Heart left ventricle (tissue), 16 donors: ENCODE measurements around the gene MIA. TPM values are rescaled to one million over a fixed set of nuclear protein-coding genes. Genes with fewer than 3 reads are reported as not detected.

Experiments used
- ATAC-seq, 4 donors: fragments of 200-7000 bp; cut with Tn5 transposase; one replicate each; pipeline ENCODE4 v1.9.1; 2020 to 2022; ENCODE audit warnings: moderate library complexity in 4 of 4, mild to moderate bottlenecking in 3 of 4, moderate number of reproducible peaks in 1 of 4
- DNase-seq, 5 donors: peaks; one replicate each; pipeline ENCODE4 v3.0.0-alpha.2; 2020
- H3K27ac ChIP-seq, 12 donors: fragments of 200-600 bp; sonication (generic) in 4 of 12; one replicate each; pipeline versions ENCODE4 v1.5.0 to v1.8.0; 2016 to 2022; ENCODE audit warnings: mild to moderate bottlenecking in 2 of 12
- H3K27me3 ChIP-seq, 9 donors: fragments of 200-600 bp; sonication (generic) in 2 of 9; one replicate each; pipeline versions ENCODE4 v1.5.1 to v1.8.0; 2016 to 2022; ENCODE audit warnings: mild to moderate bottlenecking in 3 of 9
- H3K36me3 ChIP-seq, 9 donors: fragments of 200-600 bp; sonication (generic) in 2 of 9; one replicate each; pipeline versions ENCODE4 v1.5.0 to v1.8.0; 2018 to 2022; ENCODE audit warnings: mild to moderate bottlenecking in 2 of 9
- H3K4me1 ChIP-seq, 12 donors: fragments of 200-600 bp; sonication (generic) in 4 of 12; one replicate each; pipeline versions ENCODE4 v1.5.0 to v1.8.0; 2016 to 2022; ENCODE audit warnings: mild to moderate bottlenecking in 3 of 12
- H3K4me3 ChIP-seq, 12 donors: fragments of 200-600 bp; sonication (generic) in 4 of 12; one replicate each; pipeline versions ENCODE4 v1.5.0 to v1.8.0; 2017 to 2022; ENCODE audit warnings: mild to moderate bottlenecking in 9 of 12, moderate library complexity in 4 of 12
- H3K9me3 ChIP-seq, 12 donors: fragments of 200-600 bp; sonication (generic) in 4 of 12; one replicate each; pipeline versions ENCODE4 v1.5.0 to v1.8.0; 2016 to 2022; ENCODE audit warnings: mild to moderate bottlenecking in 1 of 12
- POLR2A ChIP-seq, 2 donors: fragments of 450-650 bp; IDR thresholded peaks; one replicate each; pipeline ENCODE4 v1.6.1; 2017; ENCODE audit warnings: antibody characterized with exemption in 2 of 2, mild to moderate bottlenecking in 2 of 2, moderate library complexity in 2 of 2
- whole genome bisulfite sequencing, 4 donors: extraction: QIAGEN DNeasy Blood & Tissue Kit in 2 of 4; methylation state at CpG; one replicate each; pipeline versions ENCODE4 v1.1.5 to v1.1.7; 2013 to 2018; 5-methylcytosine and 5-hydroxymethylcytosine counted together
- intact Hi-C, 10 donors: fragments of 100-400 bp; cut with DNase I; formaldehyde crosslinking; loops; one replicate each; pipeline versions ENCODE4 v1.11.1 to v1.14.2; 2022
- polyA plus RNA-seq, 2 donors: library from polyadenylated mRNA; stranded (reverse); fragments of 200-250 nt; gene quantifications; one replicate each; pipeline ENCODE4 v1.2.3, GENCODE V29; 2013
- total RNA-seq, 9 donors: library from RNA; depleted of rRNA in 2 of 9; stranded (reverse); fragments of >200 nt in 2 of 9; fragmentation: NEBNext Ultra II Directional in 3 of 9; extraction: Animal tissue kit (Norgen Biotek cat#: 25700) in 3 of 9; gene quantifications; one replicate each; pipeline versions ENCODE4 v1.1.0 to v1.2.4, GENCODE V29; 2016 to 2023
- TF ChIP-seq, protein P1 (sequence below), 12 donors: fragments of 200-600 bp; sonication (generic) in 4 of 12; IDR thresholded peaks; one replicate each; pipeline versions ENCODE4 v1.5.0 to v1.8.0; 2018 to 2022; ENCODE audit warnings: antibody characterized with exemption in 12 of 12, mild to moderate bottlenecking in 5 of 12
- donor health status: ischemic (EF 13 %, LVEDD 7.1; RV severe dilation, severe dysfunction).
- donor health status: healthy with polysubstance abuse.
- donor health status: DM: no; HTN: yes; CAD: no.
- donor health status: DM: no; HTN: no; CAD: no.
- donor health status: ischemic (EF 25% LVEDD 6.9; RV normal size, moderate dysfunction).
- donor health status: ischemic (EF 25% LVEDD 5.7; RV mildly dilated, moderate dysfunction).
- donor health status: healthy.
- donor health status: DM: yes; HTN: yes; CAD: no.
- donor health status: ischemic (EF 35%, LVEDD 5.7; RV mildly dilated, moderate dysfunction).
- donor health status: nonischemic (EF 11% LVEDD 7.7; RV severe dilation, severe dysfunction).
- donor health status: DM: yes; HTN: yes; CAD: no.
- donor health status: PGD.
- donor health status: ischemic (EF 29% LVEDD 5.4; RV normal size, mild dysfunction).
- donor health status: nonischemic (EF 23%, LVEDD 6.1; RV moderate dilation, normal function).

The MIA gene
- total and polyA plus RNA-seq, 11 donors, result 0.72 to 3.0 (median 1.0) TPM; not detected in 5

DNA sequence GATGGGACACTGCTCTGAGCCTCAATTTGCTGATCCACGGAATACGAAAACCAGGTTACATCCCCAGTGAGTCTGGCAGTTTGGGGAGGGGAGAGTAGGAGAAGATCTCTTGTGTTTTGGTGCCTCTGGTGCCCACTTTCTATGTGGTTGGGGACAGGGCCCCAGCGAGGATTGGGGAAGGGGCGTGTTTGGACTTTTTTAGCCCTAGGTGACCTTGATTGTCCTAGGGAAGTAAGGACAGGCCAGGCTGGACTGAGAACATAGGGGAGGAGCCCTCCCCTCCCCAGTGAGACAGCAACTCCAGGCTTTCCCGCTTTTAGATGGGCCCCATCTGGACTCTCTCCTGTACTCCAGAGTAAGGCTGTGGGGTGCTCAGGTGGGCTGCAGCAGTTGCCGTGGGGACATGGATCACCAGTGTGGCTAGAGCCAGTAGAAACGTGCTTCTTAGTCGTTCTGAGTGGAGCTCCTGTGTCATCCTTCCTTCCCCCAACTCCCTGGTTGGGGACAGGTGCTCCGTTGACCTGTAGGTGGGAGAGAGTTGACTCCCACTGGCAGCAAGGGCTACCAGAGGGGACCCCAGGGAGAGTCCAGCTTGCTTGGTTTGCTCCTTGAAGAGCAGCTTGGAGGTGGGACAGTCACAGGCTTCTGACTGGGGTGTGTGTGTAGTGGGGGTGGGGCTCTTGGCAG lies 28.0 kb downstream of the MIA start:
- peak overlapping the region in 11 of 12 donors; percentile 13 to 99 (median 93) for H3K4me3 ChIP-seq
- peaks cover 56 to 85% (median 79%) of the 10 kb centered on the region in 12 donors for H3K4me1 ChIP-seq
- DNase-seq, result no peak
- ATAC-seq, result no peak
- H3K9me3 ChIP-seq, result no peaks in the 10 kb centered on the region
- H3K36me3 ChIP-seq, result peaks cover 0 to 54% (median 30%) of the 10 kb centered on the region in 9 donors
- H3K27ac ChIP-seq, result peak overlapping the region; percentile 75 to 99 (median 97)
- WGBS, 4 donors, result 27 to 33% (median 30%) methylated on average over 6 to 9 of the region's 9 CpGs
- intact Hi-C loops, result loop anchor here in 2 of 10 donors (10.0 kb wide), 2 partner anchors 139 to 379 kb away; partner anchors contain the start of gene SERTAD1 (in 1 of the 2)
- H3K27me3 ChIP-seq, result no peaks in the 10 kb centered on the region
- no peak for TF ChIP-seq POLR2A (IDR thresholded peaks at IDR 0.05)
- TF ChIP-seq, protein P1, sequence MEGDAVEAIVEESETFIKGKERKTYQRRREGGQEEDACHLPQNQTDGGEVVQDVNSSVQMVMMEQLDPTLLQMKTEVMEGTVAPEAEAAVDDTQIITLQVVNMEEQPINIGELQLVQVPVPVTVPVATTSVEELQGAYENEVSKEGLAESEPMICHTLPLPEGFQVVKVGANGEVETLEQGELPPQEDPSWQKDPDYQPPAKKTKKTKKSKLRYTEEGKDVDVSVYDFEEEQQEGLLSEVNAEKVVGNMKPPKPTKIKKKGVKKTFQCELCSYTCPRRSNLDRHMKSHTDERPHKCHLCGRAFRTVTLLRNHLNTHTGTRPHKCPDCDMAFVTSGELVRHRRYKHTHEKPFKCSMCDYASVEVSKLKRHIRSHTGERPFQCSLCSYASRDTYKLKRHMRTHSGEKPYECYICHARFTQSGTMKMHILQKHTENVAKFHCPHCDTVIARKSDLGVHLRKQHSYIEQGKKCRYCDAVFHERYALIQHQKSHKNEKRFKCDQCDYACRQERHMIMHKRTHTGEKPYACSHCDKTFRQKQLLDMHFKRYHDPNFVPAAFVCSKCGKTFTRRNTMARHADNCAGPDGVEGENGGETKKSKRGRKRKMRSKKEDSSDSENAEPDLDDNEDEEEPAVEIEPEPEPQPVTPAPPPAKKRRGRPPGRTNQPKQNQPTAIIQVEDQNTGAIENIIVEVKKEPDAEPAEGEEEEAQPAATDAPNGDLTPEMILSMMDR (IDR thresholded peaks at IDR 0.05), result no peak

DNA sequence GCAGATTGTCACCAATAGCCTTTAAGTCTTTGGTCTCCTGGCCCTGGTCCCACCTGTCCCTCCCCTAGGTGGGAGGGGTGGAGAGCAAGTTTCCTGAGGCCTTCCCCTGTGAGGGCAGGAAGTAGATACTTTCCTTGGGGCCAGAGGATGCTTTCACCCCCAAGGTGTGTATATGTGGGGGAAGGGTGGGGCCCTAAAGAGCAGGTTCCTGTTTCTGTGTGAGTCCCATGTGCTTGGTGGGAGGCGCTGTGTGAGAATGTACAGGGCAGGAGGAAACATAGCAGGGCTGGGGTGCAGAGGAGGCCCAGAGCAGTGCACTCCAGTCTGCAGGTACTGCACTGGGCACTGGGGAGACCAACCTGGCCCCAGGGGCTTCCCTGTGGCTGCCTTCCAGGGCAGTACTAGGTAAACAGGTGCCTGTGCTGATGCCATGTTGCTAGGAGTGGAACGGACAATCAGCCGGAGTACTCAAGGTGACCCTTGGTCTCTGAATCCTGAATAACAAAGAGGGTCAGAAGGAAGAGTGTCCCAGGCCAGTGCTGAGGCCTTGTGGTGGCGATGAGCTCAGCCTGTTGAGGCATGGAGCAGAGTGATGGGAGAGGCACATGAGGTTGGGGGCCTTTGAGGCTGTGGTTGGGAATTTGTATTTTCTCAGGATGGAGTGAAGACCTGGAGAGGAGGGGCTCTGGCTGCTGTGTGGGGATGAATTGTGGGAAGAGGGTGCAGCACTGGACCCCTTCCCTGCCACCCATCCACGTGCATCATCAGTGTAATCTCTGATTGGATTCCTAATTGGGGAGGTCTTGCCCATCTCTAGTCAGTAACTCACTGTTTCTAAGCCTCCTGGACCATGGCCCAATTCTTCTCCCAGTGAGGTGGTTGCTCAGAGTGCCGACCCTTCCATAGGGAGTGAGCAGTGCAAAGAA lies 28.8 kb downstream of the MIA start:
- intact Hi-C loops, result loop anchor here in 2 of 10 donors (10.0 kb wide), 2 partner anchors 139 to 379 kb away; partner anchors contain the start of gene SERTAD1 (in 1 of the 2)
- Histone ChIP-seq H3K4me1 (peaks cover 56 to 93% (median 83%) of the 10 kb centered on the region in 12 donors), H3K9me3 (no peaks in the 10 kb centered on the region), H3K36me3 (peaks cover 0 to 62% (median 39%) of the 10 kb centered on the region in 9 donors), H3K27me3 (no peaks in the 10 kb centered on the region), H3K4me3 (peak overlapping the region in 9 of 12 donors; percentile 16 to 99 (median 94)), H3K27ac (peak overlapping the region; percentile 75 to 99 (median 97))
- peak in 1 of 4 donors; percentile 12 for ATAC-seq
- TF ChIP-seq, protein P1 (IDR thresholded peaks at IDR 0.05), result no peak
- TF ChIP-seq POLR2A (IDR thresholded peaks at IDR 0.05), result no peak
- DNase-seq, result peak in 4 of 5 donors; percentile 70 to 79 (median 72)
- WGBS, 4 donors, result 42 to 50% (median 44%) methylated on average over 5 to 6 of the region's 6 CpGs

DNA sequence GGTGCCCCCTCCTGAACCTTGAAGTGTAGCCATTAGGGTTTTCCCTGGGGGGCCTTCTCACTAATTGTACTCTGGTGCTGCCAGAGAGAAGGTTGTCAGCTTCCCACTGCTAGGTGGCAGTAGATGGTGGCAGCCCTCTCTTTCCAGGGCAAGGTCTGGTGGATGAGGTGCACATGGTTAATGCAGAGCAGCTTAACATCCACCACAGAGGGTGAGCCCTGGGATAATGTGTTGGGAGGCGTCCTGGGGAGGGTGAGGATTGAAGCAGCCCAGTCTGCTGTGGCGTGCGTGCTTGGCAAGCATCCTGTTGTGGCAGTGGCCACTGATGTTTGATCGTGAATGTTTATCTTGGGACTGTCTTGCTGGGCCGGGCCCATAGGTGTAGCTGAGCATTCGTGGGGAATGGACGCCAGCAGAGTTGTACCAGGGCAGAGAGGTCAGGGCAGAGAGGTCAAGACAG lies 29.5 kb downstream of the MIA start:
- no peak for TF ChIP-seq POLR2A (IDR thresholded peaks at IDR 0.05)
- TF ChIP-seq, protein P1 (IDR thresholded peaks at IDR 0.05), result peak in 2 of 12 donors; percentile 19 to 23

More for the DNA sequence above, 29.5 kb downstream of the MIA start:
- Histone ChIP-seq H3K9me3 (no peaks in the 10 kb centered on the region), H3K27ac (peak overlapping the region; percentile 57 to 99 (median 97)), H3K4me1 (peaks cover 57 to 100% (median 90%) of the 10 kb centered on the region in 12 donors), H3K4me3 (no peak overlapping the region), H3K36me3 (peaks cover 0 to 69% (median 44%) of the 10 kb centered on the region in 9 donors), H3K27me3 (no peaks in the 10 kb centered on the region)
- WGBS, 4 donors, result 16 to 25% (median 22%) methylated on average over 7 of the region's 7 CpGs
- DNase-seq, result peak in 1 of 5 donors; percentile 53
- ATAC-seq, result peak in 3 of 4 donors; percentile 1 to 7 (median 1)
- intact Hi-C loops, result loop anchor here in 6 of 10 donors (5.0 to 10.0 kb wide), 5 partner anchors 88 to 383 kb away; partner anchors contain the start of genes COQ8B (in 2 of the 6), ITPKC (in 2 of the 6) and SERTAD1 (in 1 of the 6)
